D341Med (cell line): ENCODE measurements around the gene CAND2.
"Not testable (repeated sequence)": the region's sequence is repeated elsewhere in the genome, so short reads cannot be mapped to it uniquely, and the experiment has no call there.

Source experiments
- DNase-seq: peaks from one replicate; pipeline ENCODE4 v3.0.0; 2012; ENCODE audit warnings: low spot score

CAND2 gene

GRCh38 chr3:12861611-12862010 is 65.1 kb downstream of the CAND2 start:
- no peak for DNase-seq

GRCh38 chr3:12862387-12862786 is 65.9 kb downstream of the CAND2 start:
- no peak for DNase-seq

- DNase-seq: no peak
These were observed 68.8 kb downstream of the CAND2 start for GRCh38 chr3:12865271-12865670.

GRCh38 chr3:12866836-12867235 is 70.4 kb downstream of the CAND2 start:
- no peak for DNase-seq

- peak; percentile 84 for DNase-seq
These were observed 71.9 kb downstream of the CAND2 start for GRCh38 chr3:12868039-12869034.

GRCh38 chr3:12869035-12869621 is 72.6 kb downstream of the CAND2 start:
- DNase-seq: no peak

- no peak for DNase-seq
These were observed 74.5 kb downstream of the CAND2 start for GRCh38 chr3:12870942-12871341.

GRCh38 chr3:12871404-12871983 is 75.0 kb downstream of the CAND2 start:
- DNase-seq: no peak

GRCh38 chr3:12875857-12876836 is 79.7 kb downstream of the CAND2 start:
- DNase-seq: no peak

GRCh38 chr3:12877040-12877439 is 80.6 kb downstream of the CAND2 start:
- DNase-seq: no peak

GRCh38 chr3:12878141-12878574 is 81.7 kb downstream of the CAND2 start:
- no peak for DNase-seq

- DNase-seq: not testable (repeated sequence)
These were observed 82.3 kb downstream of the CAND2 start for GRCh38 chr3:12878758-12879157.

- DNase-seq: no peak
These were observed 82.8 kb downstream of the CAND2 start for GRCh38 chr3:12879191-12879815.

GRCh38 chr3:12881858-12882257 is 85.4 kb downstream of the CAND2 start:
- not testable (repeated sequence) for DNase-seq

- no peak for DNase-seq
These were observed 86.1 kb downstream of the CAND2 start for GRCh38 chr3:12882336-12883310.

- no peak for DNase-seq
These were observed 87.8 kb downstream of the CAND2 start for GRCh38 chr3:12884186-12884680.
